Neural cell (in vitro differentiated cells): ENCODE data around the gene ATP5ME. TPM values are rescaled to one million over a fixed set of nuclear protein-coding genes. Genes with fewer than 3 reads are reported as not detected.

Experiments
- H2AFZ ChIP-seq: fragments of 200-600, 300-800 bp; sonication (generic), shearing (Covaris generic); 2 replicates; pipeline ENCODE4 v1.6.0; 2014; ENCODE audit warnings: low read depth, mild to moderate bottlenecking, antibody characterized with exemption, low read length, moderate library complexity
- H3F3A ChIP-seq: fragments of 200-600 bp; shearing (Covaris generic); 2 replicates; pipeline ENCODE4 v1.6.1; 2016; ENCODE audit warnings: mild to moderate bottlenecking, moderate library complexity, mixed read lengths, antibody characterized with exemption, low read length; ENCODE audit not compliant: insufficient read depth, poor library complexity, severe bottlenecking
- H3K27ac ChIP-seq: fragments of 200-600, 300-800 bp; sonication (generic), shearing (Covaris generic); 2 replicates; pipeline ENCODE4 v1.5.1; 2014; ENCODE audit warnings: mild to moderate bottlenecking, low read length, moderate library complexity
- H3K27me3 ChIP-seq: fragments of 300-800, 200-600 bp; sonication (generic), shearing (Covaris generic); 2 replicates; pipeline ENCODE4 v1.6.0; 2014; ENCODE audit warnings: mild to moderate bottlenecking, low read depth, low read length, moderate library complexity; ENCODE audit not compliant: insufficient read depth
- H3K36me3 ChIP-seq: fragments of 300-800, 200-600 bp; sonication (generic), shearing (Covaris generic); 2 replicates; pipeline ENCODE4 v1.5.1; 2014; ENCODE audit warnings: mild to moderate bottlenecking, antibody characterized with exemption, low read length, moderate library complexity; ENCODE audit not compliant: insufficient read depth
- H3K4me2 ChIP-seq: fragments of 300-800, 200-600 bp; sonication (generic), shearing (Covaris generic); 2 replicates; pipeline ENCODE4 v1.6.0; 2014; ENCODE audit warnings: mild to moderate bottlenecking, low read length
- H3K4me3 ChIP-seq: fragments of 300-800, 200-600 bp; sonication (generic), shearing (Covaris generic); 2 replicates; pipeline ENCODE4 v1.5.1; 2014; ENCODE audit warnings: mild to moderate bottlenecking, low read length, moderate library complexity
- H3K79me2 ChIP-seq: fragments of 200-600 bp; shearing (Covaris generic); replicated peaks from 2 replicates; pipeline ENCODE4 v1.6.0; 2014; ENCODE audit warnings: mild to moderate bottlenecking, low read length, moderate library complexity; ENCODE audit not compliant: insufficient read depth
- H3K9ac ChIP-seq: fragments of 300-800, 200-600 bp; sonication (generic), shearing (Covaris generic); 2 replicates; pipeline ENCODE4 v1.6.1; 2016; ENCODE audit warnings: mild to moderate bottlenecking, low read length, mixed read lengths
- H3K9me2 ChIP-seq: fragments of 200-600 bp; shearing (Covaris generic); 2 replicates; pipeline ENCODE4 v1.6.1; 2016; ENCODE audit warnings: mild to moderate bottlenecking, low read length, mixed read lengths; ENCODE audit not compliant: insufficient read depth
- H3K9me3 ChIP-seq: fragments of 200-600, 300-800 bp; sonication (generic), shearing (Covaris generic); 2 replicates; pipeline ENCODE4 v1.6.1; 2016; ENCODE audit warnings: mild to moderate bottlenecking, mixed run types, low read length, moderate library complexity, mixed read lengths
- H4K20me1 ChIP-seq: fragments of 200-600 bp; shearing (Covaris generic); 2 replicates; pipeline ENCODE4 v1.6.1; 2016; ENCODE audit warnings: mild to moderate bottlenecking, mixed run types; ENCODE audit not compliant: insufficient read depth
- EP300 ChIP-seq: fragments of 450-650 bp; conservative IDR thresholded peaks from 2 replicates; pipeline ENCODE4 v1.6.1; 2014; ENCODE audit warnings: antibody characterized with exemption, mild to moderate bottlenecking, moderate library complexity; ENCODE audit not compliant: poor library complexity, severe bottlenecking
- EZH2 ChIP-seq: fragments of 200-600, 300-800 bp; shearing (Covaris generic), sonication (generic); IDR thresholded peaks from 2 replicates; pipeline ENCODE4 v1.6.1; 2014; ENCODE audit warnings: antibody characterized with exemption, low read length, borderline replicate concordance, mild to moderate bottlenecking; ENCODE audit not compliant: insufficient read depth, poor library complexity, severe bottlenecking
- MXI1 ChIP-seq: fragments of 450-650 bp; conservative IDR thresholded peaks from 2 replicates; pipeline ENCODE4 v1.6.1; 2014; ENCODE audit warnings: antibody characterized with exemption, mild to moderate bottlenecking; ENCODE audit not compliant: poor library complexity, severe bottlenecking
- POLR2AphosphoS5 ChIP-seq: IDR thresholded peaks from 2 replicates; pipeline ENCODE4 v1.6.1; 2012
- RAD21 ChIP-seq: fragments of 450-650 bp; conservative IDR thresholded peaks from 2 replicates; pipeline ENCODE4 v1.6.1; 2014; ENCODE audit warnings: antibody characterized with exemption, mild to moderate bottlenecking, moderate library complexity
- REST ChIP-seq: IDR thresholded peaks from 2 replicates; pipeline ENCODE4 v1.6.1; 2012; ENCODE audit warnings: borderline replicate concordance
- SMC3 ChIP-seq: fragments of 450-650 bp; conservative IDR thresholded peaks from 2 replicates; pipeline ENCODE4 v1.6.1; 2014; ENCODE audit warnings: antibody characterized with exemption, mild to moderate bottlenecking, moderate library complexity; ENCODE audit not compliant: poor library complexity
- TAF1 ChIP-seq: IDR thresholded peaks from 2 replicates; pipeline ENCODE4 v1.6.1; 2012; ENCODE audit warnings: low read depth
- polyA plus RNA-seq: library from polyadenylated mRNA; depleted of rRNA; stranded (reverse); fragments of >200 nt; gene quantifications from 2 replicates; pipeline ENCODE4 v1.2.3, GENCODE V29; 2014
- TF ChIP-seq, protein P1 (sequence below): fragments of 450-650 bp; IDR thresholded peaks from 2 replicates; pipeline ENCODE4 v1.5.1; 2014; ENCODE audit warnings: antibody characterized with exemption, mild to moderate bottlenecking, moderate library complexity; ENCODE audit not compliant: poor library complexity, severe bottlenecking

The ATP5ME gene
- polyA plus RNA-seq, 1 donor from 2014 or later = 156 TPM

DNA sequence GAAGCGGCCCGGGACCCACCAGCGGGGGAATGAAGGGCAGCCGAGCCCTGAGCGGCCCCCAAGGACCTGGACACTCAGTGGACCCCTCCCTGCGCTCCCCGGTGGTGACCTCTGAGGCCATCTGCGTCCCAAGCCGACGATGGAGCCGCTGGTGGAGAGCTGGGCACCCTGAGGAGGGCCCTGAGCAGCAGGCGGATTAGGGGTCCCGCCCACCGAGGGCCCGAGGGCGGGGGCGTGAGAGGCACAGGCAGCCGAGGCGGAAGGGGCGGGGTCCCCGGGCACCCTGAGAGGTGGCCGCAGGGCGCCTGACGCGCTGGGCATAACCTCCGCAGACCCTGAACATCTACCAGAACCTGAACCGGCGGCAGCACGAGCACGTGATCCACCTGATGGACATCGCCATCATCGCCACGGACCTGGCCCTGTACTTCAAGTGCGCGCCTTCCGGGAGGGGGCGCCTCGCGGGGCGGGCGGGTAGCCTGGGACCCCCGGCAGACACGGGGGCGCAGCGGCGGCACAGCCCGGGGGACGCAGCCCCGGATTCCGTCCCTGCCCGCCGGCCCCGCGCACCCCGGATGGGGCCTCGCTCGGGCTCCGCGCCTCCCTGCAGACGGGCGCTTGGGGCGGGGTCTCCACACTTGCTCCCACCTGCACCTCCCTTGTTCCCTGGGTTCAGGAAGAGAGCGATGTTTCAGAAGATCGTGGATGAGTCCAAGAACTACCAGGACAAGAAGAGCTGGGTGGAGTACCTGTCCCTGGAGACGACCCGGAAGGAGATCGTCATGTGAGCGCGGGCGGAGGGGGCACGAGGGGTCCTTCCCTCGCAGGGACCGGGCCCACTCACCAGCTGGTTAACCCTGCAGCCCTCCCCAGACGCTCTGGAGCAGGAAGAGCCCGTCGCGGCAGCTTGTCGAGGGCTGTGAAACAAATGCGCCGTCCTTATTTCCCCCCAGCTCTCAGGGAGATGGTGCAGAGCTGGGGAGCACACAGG, 10.3 kb downstream of the ATP5ME start:
- peak overlapping the region; percentile 51 for H3K4me3 ChIP-seq
- H3K36me3 ChIP-seq = no peaks in the 10 kb centered on the region
- no peaks in the 10 kb centered on the region for H3K27me3 ChIP-seq
- H3K4me2 ChIP-seq = no peak overlapping the region
- TF ChIP-seq, protein P1, sequence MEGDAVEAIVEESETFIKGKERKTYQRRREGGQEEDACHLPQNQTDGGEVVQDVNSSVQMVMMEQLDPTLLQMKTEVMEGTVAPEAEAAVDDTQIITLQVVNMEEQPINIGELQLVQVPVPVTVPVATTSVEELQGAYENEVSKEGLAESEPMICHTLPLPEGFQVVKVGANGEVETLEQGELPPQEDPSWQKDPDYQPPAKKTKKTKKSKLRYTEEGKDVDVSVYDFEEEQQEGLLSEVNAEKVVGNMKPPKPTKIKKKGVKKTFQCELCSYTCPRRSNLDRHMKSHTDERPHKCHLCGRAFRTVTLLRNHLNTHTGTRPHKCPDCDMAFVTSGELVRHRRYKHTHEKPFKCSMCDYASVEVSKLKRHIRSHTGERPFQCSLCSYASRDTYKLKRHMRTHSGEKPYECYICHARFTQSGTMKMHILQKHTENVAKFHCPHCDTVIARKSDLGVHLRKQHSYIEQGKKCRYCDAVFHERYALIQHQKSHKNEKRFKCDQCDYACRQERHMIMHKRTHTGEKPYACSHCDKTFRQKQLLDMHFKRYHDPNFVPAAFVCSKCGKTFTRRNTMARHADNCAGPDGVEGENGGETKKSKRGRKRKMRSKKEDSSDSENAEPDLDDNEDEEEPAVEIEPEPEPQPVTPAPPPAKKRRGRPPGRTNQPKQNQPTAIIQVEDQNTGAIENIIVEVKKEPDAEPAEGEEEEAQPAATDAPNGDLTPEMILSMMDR = peak; percentile 14
- no peak for TF ChIP-seq SMC3
- H4K20me1 ChIP-seq = no peaks in the 10 kb centered on the region
- H3K9me3 ChIP-seq = no peaks in the 10 kb centered on the region
- H2AFZ ChIP-seq = no peak overlapping the region
- H3K79me2 ChIP-seq = no peaks in the 10 kb centered on the region
- H3F3A ChIP-seq = no peaks in the 10 kb centered on the region
- no peaks in the 10 kb centered on the region for H3K9me2 ChIP-seq
- no peak overlapping the region for H3K9ac ChIP-seq
- H3K27ac ChIP-seq = no peak overlapping the region

GRCh38 chr4:663046-663437, 11.0 kb downstream of the ATP5ME start:
- Histone ChIP-seq H3K27me3 (no peaks in the 10 kb centered on the region), H3K27ac (no peak overlapping the region), H3F3A (no peaks in the 10 kb centered on the region), H3K9me2 (no peaks in the 10 kb centered on the region), H4K20me1 (no peaks in the 10 kb centered on the region), H3K9ac (no peak overlapping the region), H3K4me2 (no peak overlapping the region), H3K36me3 (no peaks in the 10 kb centered on the region), H3K79me2 (no peaks in the 10 kb centered on the region), H3K9me3 (no peaks in the 10 kb centered on the region), H3K4me3 (peak overlapping the region; percentile 51), H2AFZ (no peak overlapping the region)
- TF ChIP-seq MXI1 (no peak), TAF1 (no peak), POLR2AphosphoS5 (no peak), SMC3 (no peak), EP300 (no peak), REST (no peak), EZH2 (no peak), RAD21 (no peak)
- TF ChIP-seq, protein P1 = no peak
